SK-N-SH (cell line): Measurements from ENCODE around the gene GNB5. TPM values are rescaled to one million over a fixed set of nuclear protein-coding genes. Genes with fewer than 3 reads are reported as not detected.

Experiments used
- CTCF ChIA-PET: fragments of 300-600, 350-600 bp; formaldehyde crosslinking; extraction: SDS; loops from one replicate; lab custom pipeline; 2021; lab: Yijun Ruan, JAX
- POLR2A ChIA-PET: fragments of 350-600 bp; sonication (Branson Sonifier 250); formaldehyde crosslinking; extraction: SDS; loops from one replicate; lab custom pipeline; 2020; ENCODE audit warnings: antibody characterized with exemption, inconsistent platforms; lab: Yijun Ruan, JAX
- DNase-seq: peaks from one replicate; pipeline ENCODE4 v3.0.0; 2012
- H2AFZ ChIP-seq: fragments of 200-600 bp; sonication (generic); 2 replicates; pipeline ENCODE4 v1.8.1; 2016; ENCODE audit warnings: antibody characterized with exemption, mild to moderate bottlenecking, low read depth
- H3F3A ChIP-seq: fragments of 200-600 bp; sonication (generic); replicated peaks from 2 replicates; pipeline ENCODE3; 2016; ENCODE audit warnings: antibody characterized with exemption, mild to moderate bottlenecking; ENCODE audit not compliant: insufficient read depth
- H3K27ac ChIP-seq, 2 experiments: fragments of 200-500 bp in 1 of 2; fragments of 200-600 bp in 1 of 2; sonication (Bioruptor generic) in 1 of 2; sonication (generic), shearing (Covaris generic) in 1 of 2; 2 replicates each; pipeline versions ENCODE4 v1.5.1 to v1.6.1; 2014 to 2016; ENCODE audit warnings: low read depth in 2 of 2, inconsistent platforms in 1 of 2, low read length in 1 of 2, mild to moderate bottlenecking in 1 of 2, mixed read lengths in 1 of 2
- H3K27me3 ChIP-seq: fragments of 200-600 bp; sonication (generic), shearing (Covaris generic); 2 replicates; pipeline ENCODE4 v1.6.1; 2016; ENCODE audit warnings: mixed run types; ENCODE audit not compliant: insufficient read depth
- H3K36me3 ChIP-seq, 2 experiments: fragments of 200-500 bp in 1 of 2; fragments of 200-600 bp in 1 of 2; sonication (Bioruptor generic) in 1 of 2; sonication (generic) in 1 of 2; replicated peaks in 1 of 2; 2 replicates each; pipeline versions ENCODE3 to v1.5.1; 2014 to 2016; ENCODE audit warnings: low read length in 1 of 2, mild to moderate bottlenecking in 1 of 2; ENCODE audit not compliant: insufficient read depth in 2 of 2, control insufficient read depth in 1 of 2
- H3K4me1 ChIP-seq, 2 experiments: fragments of 200-500 bp in 1 of 2; fragments of 200-600 bp in 1 of 2; sonication (Bioruptor generic) in 1 of 2; sonication (generic), shearing (Covaris generic) in 1 of 2; 2 replicates each; pipeline versions ENCODE4 v1.5.1 to v1.6.1; 2014 to 2016; ENCODE audit warnings: low read depth in 1 of 2, low read length in 1 of 2, mixed run types in 1 of 2; ENCODE audit not compliant: insufficient read depth in 2 of 2, control insufficient read depth in 1 of 2
- H3K4me2 ChIP-seq: fragments of 200-600 bp; sonication (generic), shearing (Covaris generic); 2 replicates; pipeline ENCODE4 v1.6.1; 2017; ENCODE audit warnings: mixed run types
- H3K4me3 ChIP-seq, 2 experiments: fragments of 200-500 bp in 1 of 2; fragments of 200-600 bp in 1 of 2; sonication (Bioruptor generic) in 1 of 2; sonication (generic), shearing (Covaris generic) in 1 of 2; 2 replicates each; pipeline versions ENCODE4 v1.5.1 to v1.8.1; 2014 to 2016; ENCODE audit warnings: low read depth in 2 of 2, inconsistent platforms in 1 of 2, low read length in 1 of 2, mild to moderate bottlenecking in 1 of 2, mixed read lengths in 1 of 2, moderate library complexity in 1 of 2
- H3K79me2 ChIP-seq: fragments of 200-600 bp; sonication (generic); 2 replicates; pipeline ENCODE4 v1.8.1; 2017; ENCODE audit warnings: mild to moderate bottlenecking; ENCODE audit not compliant: insufficient read depth
- H3K9ac ChIP-seq: fragments of 200-600 bp; sonication (generic); 2 replicates; pipeline ENCODE4 v1.6.1; 2017; ENCODE audit warnings: mixed run types
- H3K9me2 ChIP-seq: fragments of 200-600 bp; sonication (generic); 2 replicates; pipeline ENCODE4 v1.6.1; 2017; ENCODE audit warnings: mixed run types
- H3K9me3 ChIP-seq: fragments of 200-600 bp; sonication (generic); 2 replicates; pipeline ENCODE4 v1.6.1; 2017; ENCODE audit warnings: mixed run types, mild to moderate bottlenecking, moderate library complexity
- H4K20me1 ChIP-seq: fragments of 200-600 bp; sonication (generic); 2 replicates; pipeline ENCODE4 v1.6.1; 2017; ENCODE audit warnings: mild to moderate bottlenecking, mixed run types; ENCODE audit not compliant: insufficient read depth
- ELF1 ChIP-seq: IDR thresholded peaks from 2 replicates; pipeline ENCODE4 v1.4.0; 2012
- EZH2phosphoT487 ChIP-seq: fragments of 200-600 bp; sonication (generic); IDR thresholded peaks from 2 replicates; pipeline ENCODE4 v1.6.1; 2017; ENCODE audit warnings: low read depth, mixed run types, mild to moderate bottlenecking, antibody characterized with exemption, moderate library complexity, borderline replicate concordance
- FOXM1 ChIP-seq: IDR thresholded peaks from 2 replicates; pipeline ENCODE4 v1.4.0; 2012; ENCODE audit warnings: low read depth, mild to moderate bottlenecking
- GATA2 ChIP-seq: sonication (generic); formaldehyde crosslinking; IDR thresholded peaks from 2 replicates; pipeline ENCODE4 v1.5.0; 2020; ENCODE audit warnings: mild to moderate bottlenecking, missing genetic modification reagents
- MEF2A ChIP-seq: IDR thresholded peaks from 2 replicates; pipeline ENCODE4 v1.4.0; 2012; ENCODE audit warnings: low read depth, borderline replicate concordance
- MXI1 ChIP-seq: IDR thresholded peaks from 2 replicates; pipeline ENCODE4 v1.6.1; 2012; ENCODE audit warnings: mild to moderate bottlenecking, low read depth, low read length, improper control_type of control experiment
- RAD21 ChIP-seq: IDR thresholded peaks from 2 replicates; pipeline ENCODE4 v1.6.1; 2012; ENCODE audit warnings: mild to moderate bottlenecking, low read length
- RXRA ChIP-seq: IDR thresholded peaks from 2 replicates; pipeline ENCODE4 v1.4.0; 2012; ENCODE audit warnings: low read depth, mild to moderate bottlenecking, borderline replicate concordance
- SIN3A ChIP-seq: IDR thresholded peaks from 2 replicates; pipeline ENCODE4 v1.6.1; 2012; ENCODE audit warnings: low read depth, mild to moderate bottlenecking, low read length, moderate library complexity, borderline replicate concordance
- SMC3 ChIP-seq: IDR thresholded peaks from 2 replicates; pipeline ENCODE4 v1.6.1; 2012; ENCODE audit warnings: low read depth, low read length, improper control_type of control experiment
- YY1 ChIP-seq: IDR thresholded peaks from 2 replicates; pipeline ENCODE4 v1.4.0; 2012; ENCODE audit warnings: low read depth, mild to moderate bottlenecking
- WGBS: methylation state at CpG from one replicate; pipeline ENCODE4 v1.1.6; 2017; ENCODE audit warnings: low lambda C conversion rate; 5-methylcytosine and 5-hydroxymethylcytosine counted together
- polyA plus RNA-seq, 3 experiments: library from polyadenylated mRNA; depleted of rRNA; stranded (reverse); fragments of >200 nt; gene quantifications; 2 replicates each; pipeline ENCODE4 v1.2.3, GENCODE V29; 2012
- TF ChIP-seq, protein P1 (sequence below): fragments of 200-600 bp; sonication (generic); IDR thresholded peaks from 2 replicates; pipeline ENCODE4 v1.6.1; 2017; ENCODE audit warnings: antibody characterized with exemption, mild to moderate bottlenecking, moderate library complexity
- TF ChIP-seq, protein P2 (sequence below): fragments of 150-350 bp; IDR thresholded peaks from 2 replicates; pipeline ENCODE4 v1.6.1; 2017; ENCODE audit warnings: antibody characterized with exemption, low read length, low read depth, borderline replicate concordance
- TF ChIP-seq, protein P3 (sequence below): IDR thresholded peaks from 2 replicates; pipeline ENCODE4 v1.4.0; 2012; ENCODE audit warnings: low read depth, borderline replicate concordance
- TF ChIP-seq, protein P4 (sequence below): IDR thresholded peaks from 2 replicates; pipeline ENCODE4 v1.4.0; 2012; ENCODE audit warnings: low read depth, borderline replicate concordance
- TF ChIP-seq, protein P5 (sequence below): IDR thresholded peaks from 2 replicates; pipeline ENCODE4 v1.4.0; 2012; ENCODE audit warnings: low read depth
- TF ChIP-seq, protein P6 (sequence below): fragments of 150-350 bp; IDR thresholded peaks from 2 replicates; pipeline ENCODE4 v1.6.1; 2016; ENCODE audit warnings: mild to moderate bottlenecking, low read depth, low read length
- TF ChIP-seq, protein P7 (sequence below): IDR thresholded peaks from 2 replicates; pipeline ENCODE4 v1.6.1; 2012; ENCODE audit warnings: mild to moderate bottlenecking, low read depth, low read length, moderate library complexity

Gene GNB5
- polyA plus RNA-seq, 1 of the 3 experiments (the other 2 are of a cell fraction) = 73.7 TPM

DNA sequence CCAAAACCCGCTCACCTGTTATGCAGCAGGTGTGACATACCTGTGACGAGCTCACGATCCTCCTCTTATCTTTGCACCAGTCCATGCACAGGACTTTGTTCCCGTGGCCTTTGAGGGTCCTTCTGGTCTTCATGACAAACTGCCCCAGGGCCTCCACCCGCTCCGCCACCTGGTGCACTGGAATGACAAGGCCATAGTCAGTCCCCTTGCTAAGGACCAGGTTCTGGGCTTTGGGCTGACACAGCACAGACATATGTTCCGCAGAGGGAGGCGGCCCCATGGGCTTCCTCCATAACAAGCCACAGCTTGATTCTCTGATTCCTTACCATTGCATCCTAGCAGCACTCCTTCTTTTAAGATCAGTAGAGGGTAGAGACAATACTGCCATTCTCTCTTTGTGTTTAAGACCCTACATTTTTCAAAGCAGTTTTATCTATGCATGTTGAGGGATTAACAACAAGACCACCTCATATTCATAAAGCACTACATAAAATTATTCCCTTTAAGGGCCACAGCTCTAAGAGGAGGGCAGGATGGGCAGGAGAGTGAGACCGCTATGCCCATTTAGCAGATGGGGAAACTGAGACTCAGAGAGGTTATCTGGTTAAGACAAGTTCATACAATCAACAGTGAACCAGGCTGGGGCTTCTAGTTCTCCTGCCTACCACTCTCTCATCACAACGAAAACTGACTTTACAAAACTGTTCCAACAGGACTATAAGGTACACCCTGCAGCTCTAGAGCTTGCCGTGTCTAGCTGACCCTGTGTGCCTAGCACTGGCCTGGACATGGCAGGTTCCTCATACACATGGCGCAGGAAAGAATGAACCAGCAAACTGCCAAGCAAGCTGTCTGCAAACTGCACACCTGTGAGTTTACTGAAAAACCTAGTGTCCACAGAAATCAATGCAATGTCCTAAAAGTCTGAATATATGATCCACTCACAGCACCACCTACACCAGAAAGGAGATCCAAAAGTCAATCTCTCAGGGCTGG is 37.0 kb downstream of the GNB5 start:
- POLR2A ChIA-PET = no interaction called here
- Histone ChIP-seq H3K9me3 (no peaks in the 10 kb centered on the region), H3F3A (peaks cover under 1% of the 10 kb centered on the region), H3K79me2 (peaks cover 7% of the 10 kb centered on the region; the same call in 1 of the 2 replicates), H3K27me3 (no peaks in the 10 kb centered on the region)
- no peak for TF ChIP-seq RAD21
- TF ChIP-seq MEF2A = no peak
- TF ChIP-seq SIN3A = no peak
- TF ChIP-seq, protein P1, sequence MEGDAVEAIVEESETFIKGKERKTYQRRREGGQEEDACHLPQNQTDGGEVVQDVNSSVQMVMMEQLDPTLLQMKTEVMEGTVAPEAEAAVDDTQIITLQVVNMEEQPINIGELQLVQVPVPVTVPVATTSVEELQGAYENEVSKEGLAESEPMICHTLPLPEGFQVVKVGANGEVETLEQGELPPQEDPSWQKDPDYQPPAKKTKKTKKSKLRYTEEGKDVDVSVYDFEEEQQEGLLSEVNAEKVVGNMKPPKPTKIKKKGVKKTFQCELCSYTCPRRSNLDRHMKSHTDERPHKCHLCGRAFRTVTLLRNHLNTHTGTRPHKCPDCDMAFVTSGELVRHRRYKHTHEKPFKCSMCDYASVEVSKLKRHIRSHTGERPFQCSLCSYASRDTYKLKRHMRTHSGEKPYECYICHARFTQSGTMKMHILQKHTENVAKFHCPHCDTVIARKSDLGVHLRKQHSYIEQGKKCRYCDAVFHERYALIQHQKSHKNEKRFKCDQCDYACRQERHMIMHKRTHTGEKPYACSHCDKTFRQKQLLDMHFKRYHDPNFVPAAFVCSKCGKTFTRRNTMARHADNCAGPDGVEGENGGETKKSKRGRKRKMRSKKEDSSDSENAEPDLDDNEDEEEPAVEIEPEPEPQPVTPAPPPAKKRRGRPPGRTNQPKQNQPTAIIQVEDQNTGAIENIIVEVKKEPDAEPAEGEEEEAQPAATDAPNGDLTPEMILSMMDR = no peak
- no peak for TF ChIP-seq SMC3
- TF ChIP-seq, protein P2, sequence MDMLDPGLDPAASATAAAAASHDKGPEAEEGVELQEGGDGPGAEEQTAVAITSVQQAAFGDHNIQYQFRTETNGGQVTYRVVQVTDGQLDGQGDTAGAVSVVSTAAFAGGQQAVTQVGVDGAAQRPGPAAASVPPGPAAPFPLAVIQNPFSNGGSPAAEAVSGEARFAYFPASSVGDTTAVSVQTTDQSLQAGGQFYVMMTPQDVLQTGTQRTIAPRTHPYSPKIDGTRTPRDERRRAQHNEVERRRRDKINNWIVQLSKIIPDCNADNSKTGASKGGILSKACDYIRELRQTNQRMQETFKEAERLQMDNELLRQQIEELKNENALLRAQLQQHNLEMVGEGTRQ = no peak
- TF ChIP-seq EZH2phosphoT487 = no peak
- TF ChIP-seq, protein P3, sequence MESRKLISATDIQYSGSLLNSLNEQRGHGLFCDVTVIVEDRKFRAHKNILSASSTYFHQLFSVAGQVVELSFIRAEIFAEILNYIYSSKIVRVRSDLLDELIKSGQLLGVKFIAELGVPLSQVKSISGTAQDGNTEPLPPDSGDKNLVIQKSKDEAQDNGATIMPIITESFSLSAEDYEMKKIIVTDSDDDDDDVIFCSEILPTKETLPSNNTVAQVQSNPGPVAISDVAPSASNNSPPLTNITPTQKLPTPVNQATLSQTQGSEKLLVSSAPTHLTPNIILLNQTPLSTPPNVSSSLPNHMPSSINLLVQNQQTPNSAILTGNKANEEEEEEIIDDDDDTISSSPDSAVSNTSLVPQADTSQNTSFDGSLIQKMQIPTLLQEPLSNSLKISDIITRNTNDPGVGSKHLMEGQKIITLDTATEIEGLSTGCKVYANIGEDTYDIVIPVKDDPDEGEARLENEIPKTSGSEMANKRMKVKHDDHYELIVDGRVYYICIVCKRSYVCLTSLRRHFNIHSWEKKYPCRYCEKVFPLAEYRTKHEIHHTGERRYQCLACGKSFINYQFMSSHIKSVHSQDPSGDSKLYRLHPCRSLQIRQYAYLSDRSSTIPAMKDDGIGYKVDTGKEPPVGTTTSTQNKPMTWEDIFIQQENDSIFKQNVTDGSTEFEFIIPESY = no peak
- TF ChIP-seq, protein P4, sequence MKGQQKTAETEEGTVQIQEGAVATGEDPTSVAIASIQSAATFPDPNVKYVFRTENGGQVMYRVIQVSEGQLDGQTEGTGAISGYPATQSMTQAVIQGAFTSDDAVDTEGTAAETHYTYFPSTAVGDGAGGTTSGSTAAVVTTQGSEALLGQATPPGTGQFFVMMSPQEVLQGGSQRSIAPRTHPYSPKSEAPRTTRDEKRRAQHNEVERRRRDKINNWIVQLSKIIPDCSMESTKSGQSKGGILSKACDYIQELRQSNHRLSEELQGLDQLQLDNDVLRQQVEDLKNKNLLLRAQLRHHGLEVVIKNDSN = no peak
- TF ChIP-seq RXRA = no peak
- TF ChIP-seq ELF1 = no peak
- TF ChIP-seq, protein P5, sequence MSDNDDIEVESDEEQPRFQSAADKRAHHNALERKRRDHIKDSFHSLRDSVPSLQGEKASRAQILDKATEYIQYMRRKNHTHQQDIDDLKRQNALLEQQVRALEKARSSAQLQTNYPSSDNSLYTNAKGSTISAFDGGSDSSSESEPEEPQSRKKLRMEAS = no peak
- TF ChIP-seq, protein P6, sequence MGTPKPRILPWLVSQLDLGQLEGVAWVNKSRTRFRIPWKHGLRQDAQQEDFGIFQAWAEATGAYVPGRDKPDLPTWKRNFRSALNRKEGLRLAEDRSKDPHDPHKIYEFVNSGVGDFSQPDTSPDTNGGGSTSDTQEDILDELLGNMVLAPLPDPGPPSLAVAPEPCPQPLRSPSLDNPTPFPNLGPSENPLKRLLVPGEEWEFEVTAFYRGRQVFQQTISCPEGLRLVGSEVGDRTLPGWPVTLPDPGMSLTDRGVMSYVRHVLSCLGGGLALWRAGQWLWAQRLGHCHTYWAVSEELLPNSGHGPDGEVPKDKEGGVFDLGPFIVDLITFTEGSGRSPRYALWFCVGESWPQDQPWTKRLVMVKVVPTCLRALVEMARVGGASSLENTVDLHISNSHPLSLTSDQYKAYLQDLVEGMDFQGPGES = no peak
- TF ChIP-seq, protein P7, sequence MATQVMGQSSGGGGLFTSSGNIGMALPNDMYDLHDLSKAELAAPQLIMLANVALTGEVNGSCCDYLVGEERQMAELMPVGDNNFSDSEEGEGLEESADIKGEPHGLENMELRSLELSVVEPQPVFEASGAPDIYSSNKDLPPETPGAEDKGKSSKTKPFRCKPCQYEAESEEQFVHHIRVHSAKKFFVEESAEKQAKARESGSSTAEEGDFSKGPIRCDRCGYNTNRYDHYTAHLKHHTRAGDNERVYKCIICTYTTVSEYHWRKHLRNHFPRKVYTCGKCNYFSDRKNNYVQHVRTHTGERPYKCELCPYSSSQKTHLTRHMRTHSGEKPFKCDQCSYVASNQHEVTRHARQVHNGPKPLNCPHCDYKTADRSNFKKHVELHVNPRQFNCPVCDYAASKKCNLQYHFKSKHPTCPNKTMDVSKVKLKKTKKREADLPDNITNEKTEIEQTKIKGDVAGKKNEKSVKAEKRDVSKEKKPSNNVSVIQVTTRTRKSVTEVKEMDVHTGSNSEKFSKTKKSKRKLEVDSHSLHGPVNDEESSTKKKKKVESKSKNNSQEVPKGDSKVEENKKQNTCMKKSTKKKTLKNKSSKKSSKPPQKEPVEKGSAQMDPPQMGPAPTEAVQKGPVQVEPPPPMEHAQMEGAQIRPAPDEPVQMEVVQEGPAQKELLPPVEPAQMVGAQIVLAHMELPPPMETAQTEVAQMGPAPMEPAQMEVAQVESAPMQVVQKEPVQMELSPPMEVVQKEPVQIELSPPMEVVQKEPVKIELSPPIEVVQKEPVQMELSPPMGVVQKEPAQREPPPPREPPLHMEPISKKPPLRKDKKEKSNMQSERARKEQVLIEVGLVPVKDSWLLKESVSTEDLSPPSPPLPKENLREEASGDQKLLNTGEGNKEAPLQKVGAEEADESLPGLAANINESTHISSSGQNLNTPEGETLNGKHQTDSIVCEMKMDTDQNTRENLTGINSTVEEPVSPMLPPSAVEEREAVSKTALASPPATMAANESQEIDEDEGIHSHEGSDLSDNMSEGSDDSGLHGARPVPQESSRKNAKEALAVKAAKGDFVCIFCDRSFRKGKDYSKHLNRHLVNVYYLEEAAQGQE = no peak
- no peak for TF ChIP-seq GATA2 (CRISPR knock-in tag)
- no peak for TF ChIP-seq YY1
- TF ChIP-seq MXI1 = no peak
- no peak for TF ChIP-seq FOXM1
- TF ChIP-seq, all 33 proteins: peak for 0
- H3K4me1 ChIP-seq = no peaks in the 10 kb centered on the region
- no peak overlapping the region for H3K27ac ChIP-seq
- no peak overlapping the region for H3K4me2 ChIP-seq
- H3K9ac ChIP-seq = no peak overlapping the region
- no peak overlapping the region for H2AFZ ChIP-seq
- H3K4me3 ChIP-seq = no peak overlapping the region
- DNase-seq = no peak
- no peaks in the 10 kb centered on the region for H3K9me2 ChIP-seq
- WGBS = 93% methylated on average over 11 of the region's 12 CpGs
- CTCF ChIA-PET = interaction anchor here (0.6 to 1.9 kb wide), 7 partner anchors 7 to 504 kb away, joined by 3 to 7 read pairs (median 4); no protein-coding TSS in a partner anchor
- peaks cover 13 to 20% of the 10 kb centered on the region in 2 experiments for H3K36me3 ChIP-seq
- H4K20me1 ChIP-seq = no peaks in the 10 kb centered on the region
